Activated T-cell treated with anti-CD3 and anti-CD28 coated beads, Interleukin-2, amount 50 U/mL, for 24 hours (primary cell): ENCODE measurements around the gene CD99.
"Not testable (repeated sequence)": the region's sequence is repeated elsewhere in the genome, so short reads cannot be mapped to it uniquely, and the experiment has no call there.

Experiments used
- DNase-seq: peaks from one replicate; pipeline ENCODE4 v3.0.0-alpha.2; 2020
- H3K27ac Mint-ChIP-seq: 2 replicates; pipeline ENCODE4 v1.8.0; 2020; ENCODE audit warnings: mild to moderate bottlenecking, mixed read lengths
- H3K27me3 Mint-ChIP-seq: 2 replicates; pipeline ENCODE4 v1.8.0; 2020; ENCODE audit warnings: mixed read lengths
- H3K36me3 Mint-ChIP-seq: 2 replicates; pipeline ENCODE4 v1.8.0; 2020; ENCODE audit warnings: low read depth, mixed read lengths
- H3K4me1 Mint-ChIP-seq: 2 replicates; pipeline ENCODE4 v1.8.0; 2020; ENCODE audit warnings: low read depth, mixed read lengths
- H3K4me3 Mint-ChIP-seq: 2 replicates; pipeline ENCODE4 v1.8.0; 2020; ENCODE audit warnings: mild to moderate bottlenecking, moderate library complexity, mixed read lengths
- H3K9me3 Mint-ChIP-seq: 2 replicates; pipeline ENCODE4 v1.8.0; 2020; ENCODE audit warnings: mixed read lengths

CD99 gene

DNA sequence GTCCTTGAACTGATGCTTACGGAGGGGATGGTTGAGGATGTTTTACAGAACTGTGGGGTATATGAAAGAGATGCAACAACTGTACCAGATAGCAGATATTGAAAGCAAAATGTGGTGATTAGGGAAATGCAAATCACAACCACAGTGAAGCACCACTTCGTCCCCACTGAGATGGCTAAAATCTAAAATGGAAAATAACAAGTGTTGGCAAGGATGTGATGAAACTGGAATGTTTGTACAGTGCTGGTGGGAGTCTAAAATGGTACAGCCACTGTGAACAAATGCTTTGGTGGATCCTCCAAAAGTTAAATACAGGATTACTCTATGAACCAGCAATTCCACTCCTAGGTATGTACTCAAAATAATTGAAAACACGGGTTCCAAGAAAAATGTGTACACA lies 83.7 kb downstream of the CD99 start:
- Mint-ChIP-seq H3K27ac (no peak overlapping the region), H3K27me3 (peaks cover 39% of the 10 kb centered on the region), H3K36me3 (no peaks in the 10 kb centered on the region), H3K4me1 (no peaks in the 10 kb centered on the region), H3K4me3 (no peak overlapping the region), H3K9me3 (no peaks in the 10 kb centered on the region)
- no peak for DNase-seq

DNA sequence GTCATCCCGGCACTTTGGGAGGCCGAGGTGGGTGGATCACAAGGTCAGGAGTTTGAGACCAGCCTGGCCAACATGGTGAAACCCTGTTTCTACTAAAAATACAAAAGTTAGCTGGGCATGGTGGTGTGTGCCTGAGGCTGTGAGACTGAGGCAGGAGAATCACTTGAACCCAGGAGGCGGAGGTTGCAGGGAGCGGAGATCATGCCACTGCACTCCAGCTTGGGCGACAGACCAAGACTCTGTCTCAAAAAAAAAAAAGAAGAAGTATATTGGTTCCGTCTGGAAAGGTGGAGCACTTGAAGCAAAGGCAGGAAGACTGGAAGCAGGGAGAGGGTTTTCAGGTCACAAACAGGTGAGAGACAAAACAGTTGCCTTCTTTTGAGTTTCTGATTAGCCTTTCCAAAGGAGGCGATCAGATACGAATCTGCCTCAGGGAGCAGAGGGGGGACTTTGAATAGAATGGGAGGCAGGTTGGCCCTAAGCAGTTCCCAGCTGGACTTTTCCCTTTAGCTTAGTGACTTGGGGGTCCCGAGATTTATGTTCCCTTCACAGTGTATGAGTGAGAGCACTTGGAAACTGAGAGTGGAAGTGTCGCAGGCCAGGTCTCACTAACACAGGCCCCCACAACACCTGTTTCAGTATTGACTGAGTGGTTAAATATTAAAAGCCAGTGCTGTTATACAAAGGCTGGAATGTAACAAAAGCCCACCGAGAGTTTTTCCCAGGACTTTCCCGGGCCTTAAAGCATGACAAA lies 89.6 kb downstream of the CD99 start:
- H3K27me3 Mint-ChIP-seq, H3K27ac Mint-ChIP-seq, H3K9me3 Mint-ChIP-seq, DNase-seq, H3K36me3 Mint-ChIP-seq, H3K4me3 Mint-ChIP-seq: not testable (repeated sequence)
- peaks cover 13% of the 10 kb centered on the region for H3K4me1 Mint-ChIP-seq

DNA sequence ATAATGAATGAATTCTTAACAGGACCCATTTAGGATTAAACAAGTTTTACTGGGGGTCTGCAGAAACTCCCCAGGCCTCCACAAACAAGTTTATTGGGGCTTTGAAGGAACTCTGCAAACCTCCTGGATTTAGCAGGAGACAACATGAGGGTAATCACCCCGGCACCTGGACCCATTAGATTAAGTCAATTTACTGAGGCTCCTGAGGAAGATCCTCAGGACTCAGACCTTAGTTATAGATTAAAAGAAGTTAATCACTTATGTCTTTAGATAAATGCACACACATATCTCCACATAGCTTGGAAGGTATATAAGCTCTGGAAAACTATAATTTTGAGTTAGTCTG lies 90.1 kb downstream of the CD99 start:
- no peak overlapping the region for H3K4me3 Mint-ChIP-seq
- H3K36me3 Mint-ChIP-seq: no peaks in the 10 kb centered on the region
- no peaks in the 10 kb centered on the region for H3K9me3 Mint-ChIP-seq
- DNase-seq: no peak
- H3K27me3 Mint-ChIP-seq: peaks cover 13% of the 10 kb centered on the region
- no peak overlapping the region for H3K27ac Mint-ChIP-seq
- peaks cover 13% of the 10 kb centered on the region for H3K4me1 Mint-ChIP-seq

GRCh38 chrX:2781698-2782097 lies 90.6 kb downstream of the CD99 start:
- H3K4me3 Mint-ChIP-seq: no peak overlapping the region
- no peaks in the 10 kb centered on the region for H3K9me3 Mint-ChIP-seq
- H3K27ac Mint-ChIP-seq: no peak overlapping the region
- H3K27me3 Mint-ChIP-seq: peaks cover 13% of the 10 kb centered on the region
- no peak for DNase-seq
- no peaks in the 10 kb centered on the region for H3K36me3 Mint-ChIP-seq
- peaks cover 13% of the 10 kb centered on the region for H3K4me1 Mint-ChIP-seq

- Mint-ChIP-seq H3K9me3 (no peaks in the 10 kb centered on the region), H3K4me1 (peaks cover 13% of the 10 kb centered on the region), H3K36me3 (no peaks in the 10 kb centered on the region), H3K27ac (no peak overlapping the region), H3K27me3 (peaks cover 13% of the 10 kb centered on the region), H3K4me3 (no peak overlapping the region)
- DNase-seq: no peak
Observed at GRCh38 chrX:2782171-2782570, 91.1 kb downstream of the CD99 start.

DNA sequence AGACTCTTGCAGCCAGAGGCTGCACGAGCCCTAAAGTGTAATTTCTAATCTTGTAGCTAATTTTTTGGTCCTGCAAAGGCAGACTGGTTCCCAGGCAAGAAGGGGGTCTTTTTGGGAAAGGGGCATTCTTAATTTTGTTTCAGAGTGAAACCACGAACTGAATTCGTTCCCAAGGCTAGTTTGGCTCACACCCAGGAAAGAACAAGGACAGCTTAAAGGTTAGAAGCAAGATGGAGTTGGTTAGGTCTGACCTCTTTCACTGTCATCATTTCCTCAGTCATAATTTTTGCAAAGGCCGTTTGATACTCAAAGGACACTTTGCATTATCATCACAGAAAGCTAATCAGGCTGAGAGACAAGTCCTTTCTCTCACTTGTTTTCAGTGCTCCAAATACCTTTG lies 91.7 kb downstream of the CD99 start:
- peaks cover 13% of the 10 kb centered on the region for H3K27me3 Mint-ChIP-seq
- H3K36me3 Mint-ChIP-seq: no peaks in the 10 kb centered on the region
- no peak overlapping the region for H3K27ac Mint-ChIP-seq

GRCh38 chrX:2784026-2784425 lies 92.9 kb downstream of the CD99 start:
- H3K36me3 Mint-ChIP-seq: no peaks in the 10 kb centered on the region
- H3K27ac Mint-ChIP-seq: no peak overlapping the region
- no peak for DNase-seq
- H3K27me3 Mint-ChIP-seq: peaks cover 17% of the 10 kb centered on the region
- H3K9me3 Mint-ChIP-seq: no peaks in the 10 kb centered on the region
- no peak overlapping the region for H3K4me3 Mint-ChIP-seq
- peaks cover 13% of the 10 kb centered on the region for H3K4me1 Mint-ChIP-seq

More for the DNA sequence above, 91.7 kb downstream of the CD99 start:
- DNase-seq: no peak
- no peaks in the 10 kb centered on the region for H3K9me3 Mint-ChIP-seq
- peaks cover 13% of the 10 kb centered on the region for H3K4me1 Mint-ChIP-seq
- no peak overlapping the region for H3K4me3 Mint-ChIP-seq

DNA sequence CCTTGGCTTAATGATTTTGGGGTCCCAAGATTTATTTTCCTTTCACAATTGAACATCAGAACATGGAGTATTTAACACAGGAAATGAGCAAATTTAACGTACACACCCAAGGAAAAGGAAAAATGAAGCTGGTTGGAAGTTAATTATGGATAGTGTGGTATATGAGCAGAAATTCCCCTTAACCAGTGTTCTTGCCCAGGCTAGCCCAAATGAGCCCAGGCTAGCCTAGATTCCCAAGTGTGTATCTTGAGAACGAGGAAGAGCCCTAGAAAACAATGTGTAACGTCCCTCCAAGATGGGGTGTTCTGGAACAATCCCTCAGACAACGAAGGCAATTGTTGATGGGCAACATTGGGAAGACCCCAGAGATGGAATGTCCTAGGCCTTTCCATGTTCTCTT lies 94.4 kb downstream of the CD99 start:
- no peaks in the 10 kb centered on the region for H3K9me3 Mint-ChIP-seq
- H3K27me3 Mint-ChIP-seq: peaks cover 17% of the 10 kb centered on the region
- H3K27ac Mint-ChIP-seq: no peak overlapping the region
- H3K36me3 Mint-ChIP-seq: no peaks in the 10 kb centered on the region
- DNase-seq: no peak
- no peak overlapping the region for H3K4me3 Mint-ChIP-seq
- peaks cover 13% of the 10 kb centered on the region for H3K4me1 Mint-ChIP-seq

GRCh38 chrX:2788980-2789379 lies 97.9 kb downstream of the CD99 start:
- DNase-seq: no peak
- no peak overlapping the region for H3K4me3 Mint-ChIP-seq
- no peaks in the 10 kb centered on the region for H3K9me3 Mint-ChIP-seq
- no peak overlapping the region for H3K27ac Mint-ChIP-seq
- H3K4me1 Mint-ChIP-seq: no peaks in the 10 kb centered on the region
- H3K27me3 Mint-ChIP-seq: peaks cover 9% of the 10 kb centered on the region
- H3K36me3 Mint-ChIP-seq: no peaks in the 10 kb centered on the region

DNA sequence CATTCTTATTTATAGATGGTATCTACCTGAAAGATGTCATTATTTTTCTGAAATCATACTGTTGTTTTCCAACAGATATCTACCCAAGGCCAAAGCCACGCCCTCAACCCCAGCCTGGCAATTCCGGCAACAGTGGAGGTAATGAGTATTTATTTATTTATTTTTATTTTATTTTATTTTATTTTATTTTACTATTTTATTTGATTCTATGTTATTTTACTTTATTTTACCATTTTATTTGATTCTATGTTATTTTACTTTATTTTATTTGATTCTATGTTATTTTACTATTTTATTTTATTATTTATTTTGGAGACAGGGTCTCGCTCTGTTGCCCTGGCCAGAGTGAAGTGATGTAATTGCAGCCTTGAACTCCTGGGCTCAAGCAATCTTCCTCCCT lies 98.5 kb downstream of the CD99 start:
- Mint-ChIP-seq H3K27ac (no peak overlapping the region), H3K27me3 (peaks cover 9% of the 10 kb centered on the region), H3K4me1 (no peaks in the 10 kb centered on the region), H3K36me3 (no peaks in the 10 kb centered on the region), H3K4me3 (no peak overlapping the region), H3K9me3 (no peaks in the 10 kb centered on the region)
- DNase-seq: no peak
